ENCODE results near the gene CENPA. TPM values are rescaled to one million over a fixed set of nuclear protein-coding genes. Genes with fewer than 3 reads are reported as not detected.

Gene CENPA
- total and polyA plus RNA-seq, 2 of the 13 experiments (the other 11 are each of a cell fraction or from before 2014, with no cell fraction given) = 28.5 to 38.5 TPM

DNA sequence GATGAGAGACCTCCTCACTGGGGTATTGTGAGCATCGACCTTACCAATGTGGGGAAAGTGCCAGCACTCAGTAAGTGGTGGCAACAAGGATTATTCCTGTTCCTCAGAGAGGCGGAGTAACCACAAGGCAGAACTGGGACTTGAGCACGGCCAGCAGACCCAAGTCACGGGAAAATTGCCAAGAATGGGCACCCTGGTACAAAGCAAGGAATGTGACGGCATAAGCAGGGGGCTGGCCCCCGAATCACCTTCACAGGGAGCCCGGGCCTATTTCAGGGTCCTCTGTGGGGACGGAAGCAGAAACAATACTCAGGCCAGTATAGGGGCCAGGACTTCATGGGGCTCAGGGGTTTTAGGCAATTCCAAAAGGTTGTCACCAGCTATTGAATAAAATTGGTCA lies 25.4 kb downstream of the CENPA start:
- FAIRE-seq = no peak
- Histone ChIP-seq H3K79me2 (ENCODE audit: insufficient read depth, low read length) (no peaks in the 10 kb centered on the region), H3K36me3 (replicated peaks in 1 of 2; ENCODE audit: control insufficient read depth in 1 of 2, insufficient read depth in 2 of 2, low read length in 2 of 2) (no peaks in the 10 kb centered on the region), H3K9ac (ENCODE audit: insufficient read depth, low read depth, low read length) (no peak overlapping the region), H3K9me3 (ENCODE audit: low read length) (no peaks in the 10 kb centered on the region), H3K4me3 (replicated peaks in 1 of 3; ENCODE audit: insufficient read depth in 1 of 3, low read depth in 2 of 3, low read length in 3 of 3) (no peak overlapping the region), H2AFZ (ENCODE audit: low read length) (no peak overlapping the region), H3K27me3 (ENCODE audit: control insufficient read depth in 1 of 2, insufficient read depth in 2 of 2, low read length in 2 of 2) (peaks cover 6 to 35% of the 10 kb centered on the region in 2 experiments; a peak in 3 of 5 replicates), H3K4me1 (ENCODE audit: insufficient read depth, low read length) (no peaks in the 10 kb centered on the region), H3K27ac (ENCODE audit: extremely low read length, insufficient read depth, low read length) (no peak overlapping the region), H4K20me1 (ENCODE audit: insufficient read depth, low read length) (no peaks in the 10 kb centered on the region), H3K4me2 (ENCODE audit: low read depth, low read length) (no peak overlapping the region)
- no TSS peak for BruUV-seq (replicated peaks)
- POLR2A ChIA-PET = no interaction called here
- in situ Hi-C loops (cut with HindIII; ENCODE audit: extremely low pct_ligation_motif_present, low pct_unique_long_range_greater_than_20kb) (no loop called here), intact Hi-C loops (cut with micrococcal nuclease; ENCODE audit: unreplicated experiment) (no loop called here)
- no peak for ATAC-seq
- DNase-seq (ENCODE audit: low spot score) = no peak
- WGBS (ENCODE audit: low lambda C conversion rate) = 32% methylated on average over 8 of the region's 8 CpGs
- CTCF ChIA-PET (ENCODE audit: low intra/inter-chr PET ratio, low total read pairs) = no interaction called here
- TF ChIP-seq PHF8 (CRISPR knock-in tag; IDR thresholded peaks at IDR 0.05) (no peak), PITX1 (CRISPR knock-in tag; IDR thresholded peaks at IDR 0.05) (no peak), ZNF362 (CRISPR knock-in tag; IDR thresholded peaks at IDR 0.05; ENCODE audit: borderline replicate concordance) (no peak), CBFB (CRISPR knock-in tag; IDR thresholded peaks at IDR 0.05) (no peak), MAFF (IDR thresholded peaks at IDR 0.05; ENCODE audit: low read depth, low read length) (no peak), HES4 (CRISPR knock-in tag; IDR thresholded peaks at IDR 0.05; ENCODE audit: borderline replicate concordance) (no peak), ZNF670 (CRISPR knock-in tag; IDR thresholded peaks at IDR 0.05; ENCODE audit: borderline replicate concordance) (no peak), ZNF142 (CRISPR knock-in tag; IDR thresholded peaks at IDR 0.05) (no peak), ZBTB39 (CRISPR knock-in tag; IDR thresholded peaks at IDR 0.05) (no peak), ZNF704 (CRISPR knock-in tag; IDR thresholded peaks at IDR 0.05; ENCODE audit: borderline replicate concordance) (no peak)
- TF ChIP-seq, protein P1, sequence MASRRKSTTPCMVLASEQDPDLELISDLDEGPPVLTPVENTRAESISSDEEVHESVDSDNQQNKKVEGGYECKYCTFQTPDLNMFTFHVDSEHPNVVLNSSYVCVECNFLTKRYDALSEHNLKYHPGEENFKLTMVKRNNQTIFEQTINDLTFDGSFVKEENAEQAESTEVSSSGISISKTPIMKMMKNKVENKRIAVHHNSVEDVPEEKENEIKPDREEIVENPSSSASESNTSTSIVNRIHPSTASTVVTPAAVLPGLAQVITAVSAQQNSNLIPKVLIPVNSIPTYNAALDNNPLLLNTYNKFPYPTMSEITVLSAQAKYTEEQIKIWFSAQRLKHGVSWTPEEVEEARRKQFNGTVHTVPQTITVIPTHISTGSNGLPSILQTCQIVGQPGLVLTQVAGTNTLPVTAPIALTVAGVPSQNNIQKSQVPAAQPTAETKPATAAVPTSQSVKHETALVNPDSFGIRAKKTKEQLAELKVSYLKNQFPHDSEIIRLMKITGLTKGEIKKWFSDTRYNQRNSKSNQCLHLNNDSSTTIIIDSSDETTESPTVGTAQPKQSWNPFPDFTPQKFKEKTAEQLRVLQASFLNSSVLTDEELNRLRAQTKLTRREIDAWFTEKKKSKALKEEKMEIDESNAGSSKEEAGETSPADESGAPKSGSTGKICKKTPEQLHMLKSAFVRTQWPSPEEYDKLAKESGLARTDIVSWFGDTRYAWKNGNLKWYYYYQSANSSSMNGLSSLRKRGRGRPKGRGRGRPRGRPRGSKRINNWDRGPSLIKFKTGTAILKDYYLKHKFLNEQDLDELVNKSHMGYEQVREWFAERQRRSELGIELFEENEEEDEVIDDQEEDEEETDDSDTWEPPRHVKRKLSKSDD (CRISPR knock-in tag; IDR thresholded peaks at IDR 0.05; ENCODE audit: low read depth) = no peak

Measured in HepG2 (cell line).